NCI-H1417 (cell line): ENCODE results near the gene SACM1L.
"Not testable (repeated sequence)": the region's sequence is repeated elsewhere in the genome, so short reads cannot be mapped to it uniquely, and the experiment has no call there.

Experiments
- DNase-seq, 3 experiments: peaks; one replicate each; lab custom pipeline; 2025; lab: John Stamatoyannopoulos, UW

Gene SACM1L

DNA sequence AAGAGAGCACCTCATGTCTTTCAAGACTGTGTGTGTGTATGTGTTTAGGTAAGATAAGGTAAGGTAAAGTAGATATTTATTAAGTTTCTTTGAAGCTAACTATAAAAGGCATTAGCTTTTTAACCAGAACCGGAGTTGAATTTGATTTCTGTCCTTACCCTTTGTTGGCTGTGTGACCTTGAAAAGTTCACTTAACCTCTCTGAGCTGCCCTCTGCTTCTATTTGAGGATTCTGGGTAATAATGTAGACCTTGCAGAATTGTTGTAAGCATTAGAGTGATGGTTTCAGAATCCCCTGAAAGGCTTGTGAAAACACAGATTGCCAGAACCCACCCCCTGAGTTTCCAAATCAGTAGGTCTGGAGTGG lies 21.6 kb upstream of the SACM1L start:
- DNase-seq: no peak

DNA sequence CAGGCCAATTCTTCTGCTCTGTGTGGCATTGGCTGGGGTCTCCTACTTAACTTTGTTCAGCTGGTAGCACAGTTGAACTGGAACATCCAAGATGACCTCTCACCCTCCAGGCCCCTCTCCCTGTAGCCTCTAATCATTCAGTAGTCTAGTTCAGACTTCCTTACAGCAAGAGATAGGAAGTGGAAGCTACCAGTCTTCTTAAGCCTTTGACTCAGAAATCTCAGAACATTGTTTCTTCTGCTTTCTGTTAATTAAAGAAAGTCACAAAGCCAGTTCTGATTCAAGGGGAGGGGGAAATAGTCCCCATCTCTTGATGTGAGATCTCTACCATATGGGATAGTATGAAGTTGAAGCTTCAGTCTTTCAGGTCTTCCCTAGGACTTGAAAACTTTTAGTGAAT lies 18.8 kb upstream of the SACM1L start:
- no peak for DNase-seq

DNA sequence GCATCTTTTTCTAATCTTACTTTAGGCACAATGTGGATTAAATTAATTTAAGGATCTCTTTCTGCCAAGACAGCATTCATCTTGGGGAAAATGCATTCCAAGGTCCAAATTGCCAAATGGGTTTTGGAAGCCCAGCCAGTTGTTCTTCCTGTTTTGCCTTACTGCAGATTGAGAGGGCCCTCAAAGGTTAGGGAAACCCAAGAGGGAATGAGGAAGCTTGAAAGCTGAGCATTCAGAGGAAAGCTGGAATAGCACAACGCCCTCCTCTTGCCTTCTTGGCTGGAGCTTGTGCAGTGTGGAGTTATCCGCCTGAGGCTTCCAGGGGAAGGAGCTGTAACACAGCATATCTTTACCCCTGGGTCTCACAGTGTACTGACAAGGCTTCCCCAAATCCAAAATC lies 18.2 kb upstream of the SACM1L start:
- DNase-seq: no peak

DNA sequence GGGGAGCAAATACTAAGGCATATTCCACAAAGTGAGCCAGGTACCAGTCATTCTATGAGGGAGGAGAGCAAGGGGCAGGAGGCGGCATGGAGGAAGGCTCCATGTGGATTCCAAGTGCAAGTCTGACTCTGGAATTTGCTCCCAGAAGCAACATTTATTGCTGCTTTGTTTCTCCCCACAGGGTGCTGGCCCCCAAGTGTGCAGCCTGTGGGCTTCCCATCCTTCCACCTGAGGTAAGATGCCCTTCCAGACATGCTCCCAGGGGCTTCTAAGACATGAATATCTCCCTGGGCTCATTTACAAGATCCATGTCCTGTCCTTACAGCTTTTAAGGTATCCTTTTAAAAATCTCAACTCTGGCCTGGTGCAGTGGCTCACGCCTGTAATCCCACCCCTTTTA lies 15.9 kb upstream of the SACM1L start:
- DNase-seq: no peak

DNA sequence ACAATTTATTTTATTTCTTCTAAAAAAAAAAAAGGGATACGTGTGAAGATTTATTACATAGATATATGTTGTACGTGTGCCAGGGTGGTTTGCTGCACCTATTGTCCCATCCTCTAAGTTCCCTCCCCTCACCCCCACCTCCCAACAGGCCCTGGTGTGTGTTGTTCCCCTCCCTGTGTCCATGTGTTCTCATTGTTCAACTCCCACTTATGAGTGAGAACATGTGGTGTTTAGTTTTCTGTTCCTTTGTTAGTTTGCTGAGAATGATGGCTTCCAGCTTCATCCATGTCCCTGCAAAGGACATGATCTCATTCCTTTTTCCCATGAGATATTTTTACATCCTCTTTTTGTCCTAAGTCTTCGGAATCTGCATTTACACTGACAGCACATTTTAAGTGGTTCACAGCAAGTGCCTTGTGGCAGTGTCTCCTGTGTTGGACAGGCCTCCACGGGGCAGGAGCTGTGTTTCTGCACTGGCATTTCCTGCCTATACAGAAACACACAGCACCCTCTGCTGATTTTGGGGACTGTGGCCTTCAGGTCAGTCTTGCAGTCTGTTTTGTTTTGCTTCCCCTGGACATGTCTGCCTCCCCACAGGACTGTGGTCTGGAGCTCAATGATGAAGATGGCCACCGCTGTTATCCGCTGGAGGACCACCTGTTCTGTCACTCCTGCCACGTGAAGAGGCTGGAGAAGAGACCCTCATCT lies 12.7 kb upstream of the SACM1L start:
- DNase-seq: no peak

DNA sequence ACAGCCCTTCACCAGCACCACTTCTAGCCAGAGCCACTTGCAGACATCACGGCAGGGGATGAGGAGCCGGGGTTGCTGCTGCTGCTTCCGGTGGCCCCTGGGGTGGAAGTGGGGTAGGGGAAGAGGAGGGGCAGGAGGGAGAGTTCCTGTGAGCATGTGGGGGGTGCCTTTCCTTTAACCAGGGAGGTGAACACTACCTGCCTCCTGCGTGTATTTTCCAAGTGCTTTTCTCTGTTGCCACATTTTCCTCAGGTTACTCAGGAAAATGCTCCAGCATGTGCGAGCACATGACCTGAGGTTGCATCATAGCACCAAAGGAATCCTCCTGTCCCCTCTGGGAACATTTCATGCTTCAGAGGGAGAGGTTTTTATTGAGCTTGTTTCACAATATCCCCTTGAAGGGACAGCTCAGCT lies 12.2 kb upstream of the SACM1L start:
- no peak for DNase-seq

DNA sequence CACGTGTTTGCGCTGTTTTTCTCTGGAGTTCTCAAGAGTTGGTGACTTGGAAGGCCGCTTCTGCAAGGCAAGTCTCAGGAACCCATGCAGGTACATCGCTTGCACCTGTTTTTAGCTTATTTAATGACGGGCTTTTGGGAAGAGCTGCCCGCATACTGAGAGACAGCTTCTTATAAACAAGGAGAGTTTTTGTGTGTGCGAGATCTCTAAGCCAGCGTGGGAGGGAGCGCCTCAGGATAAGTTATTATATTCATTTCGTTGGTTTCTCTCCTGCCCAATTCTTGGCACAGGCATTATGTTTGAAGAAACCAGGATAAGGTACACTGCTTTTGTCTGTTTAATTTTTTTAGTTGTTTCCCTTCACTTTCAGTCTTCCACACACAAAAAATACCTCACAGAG lies 11.4 kb upstream of the SACM1L start:
- no peak for DNase-seq

DNA sequence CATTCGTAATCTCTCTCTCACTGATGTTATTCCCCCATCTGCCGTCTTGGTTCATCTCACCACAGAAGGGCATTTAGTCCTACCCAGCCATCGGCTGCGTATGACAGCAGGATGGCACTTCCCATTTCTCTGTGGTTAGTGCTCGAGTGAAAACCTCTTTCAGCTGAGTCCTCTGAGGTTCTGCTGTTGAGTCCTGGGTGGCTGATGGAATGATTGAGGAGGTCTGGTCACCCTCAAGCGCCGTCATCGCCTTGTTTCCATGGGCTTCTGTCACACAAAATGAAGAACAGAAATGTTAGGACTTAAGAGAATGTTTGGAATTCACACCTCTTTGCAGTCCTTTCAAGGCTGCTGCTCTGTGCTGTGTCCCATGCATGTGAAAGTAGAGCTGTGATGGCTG lies 9.4 kb upstream of the SACM1L start:
- no peak for DNase-seq

DNA sequence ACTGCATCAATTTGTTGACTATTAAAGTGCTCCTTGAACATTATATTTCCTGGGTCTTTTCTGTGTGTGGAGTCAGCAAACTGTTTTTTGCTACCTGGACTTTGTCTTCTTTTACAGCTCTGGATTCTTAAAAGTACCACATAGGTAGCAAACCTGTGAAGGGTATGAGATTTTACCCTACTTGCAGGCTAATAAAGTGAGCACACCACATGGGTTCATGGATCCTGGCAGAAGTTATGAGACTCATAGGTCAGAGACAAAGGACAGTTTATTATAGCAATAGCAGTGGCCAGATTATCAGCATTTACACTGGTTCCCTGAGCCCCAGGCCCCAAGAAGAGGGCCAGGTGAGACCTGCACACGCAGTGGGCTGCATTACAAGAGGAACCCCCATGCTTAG lies 8.0 kb upstream of the SACM1L start:
- no peak for DNase-seq

DNA sequence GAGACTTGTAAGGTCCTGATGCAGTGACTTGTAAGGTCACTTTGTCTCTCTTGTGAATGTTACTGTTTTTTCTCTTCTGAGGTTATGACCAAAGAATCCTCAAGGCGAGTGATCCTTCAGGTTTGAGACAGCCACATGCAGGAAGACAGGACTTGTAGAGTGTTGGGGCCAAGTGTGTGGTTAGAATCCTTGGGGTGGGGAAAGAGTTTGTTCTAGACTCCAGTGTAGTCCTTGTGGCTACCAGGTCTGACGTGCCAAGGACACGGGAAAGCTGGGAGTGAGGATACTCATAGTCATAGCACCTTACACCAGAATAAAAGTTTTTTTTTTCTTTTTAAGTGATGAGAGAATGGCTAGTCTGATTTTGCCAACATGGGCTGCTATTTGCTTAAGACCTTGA lies 7.3 kb upstream of the SACM1L start:
- DNase-seq: no peak

DNA sequence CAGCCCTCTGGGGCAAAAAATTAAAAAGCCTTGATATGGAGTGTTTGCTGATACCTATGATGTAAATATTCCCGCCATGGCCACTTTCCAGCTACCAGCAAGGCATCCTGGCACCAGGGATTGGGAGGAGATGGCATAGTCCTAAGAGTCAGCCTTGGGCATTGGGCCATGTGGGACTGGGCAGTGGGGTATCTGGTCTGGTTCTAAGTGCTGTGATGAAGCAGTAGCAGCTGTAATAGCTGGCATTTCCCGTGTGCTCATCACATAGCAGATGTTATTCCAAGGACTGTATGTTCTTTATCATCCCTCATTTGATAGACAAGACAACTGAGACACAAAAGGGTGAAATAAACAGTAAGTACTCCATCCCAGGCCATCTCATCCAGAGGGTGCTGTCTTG lies 6.9 kb upstream of the SACM1L start:
- DNase-seq: no peak

DNA sequence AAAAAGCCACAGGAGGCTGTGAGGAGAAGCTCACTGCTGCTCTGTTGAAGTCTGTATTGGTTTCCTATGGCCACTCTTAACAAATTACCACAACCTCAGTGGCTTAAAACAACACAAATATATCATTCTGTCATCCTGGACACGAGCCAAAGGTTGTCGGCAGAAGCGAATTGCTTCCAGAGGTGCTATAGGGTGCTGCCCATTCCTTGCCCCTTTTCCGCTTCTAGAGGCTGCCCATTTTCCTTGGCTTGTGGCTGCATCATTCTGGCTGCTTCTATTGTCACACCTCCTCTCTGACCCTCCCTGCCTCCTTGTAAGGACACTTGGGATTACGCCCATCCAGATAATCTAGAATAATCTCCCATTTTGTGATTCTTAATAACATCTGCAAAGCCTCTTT lies 6.4 kb upstream of the SACM1L start:
- DNase-seq: no peak

DNA sequence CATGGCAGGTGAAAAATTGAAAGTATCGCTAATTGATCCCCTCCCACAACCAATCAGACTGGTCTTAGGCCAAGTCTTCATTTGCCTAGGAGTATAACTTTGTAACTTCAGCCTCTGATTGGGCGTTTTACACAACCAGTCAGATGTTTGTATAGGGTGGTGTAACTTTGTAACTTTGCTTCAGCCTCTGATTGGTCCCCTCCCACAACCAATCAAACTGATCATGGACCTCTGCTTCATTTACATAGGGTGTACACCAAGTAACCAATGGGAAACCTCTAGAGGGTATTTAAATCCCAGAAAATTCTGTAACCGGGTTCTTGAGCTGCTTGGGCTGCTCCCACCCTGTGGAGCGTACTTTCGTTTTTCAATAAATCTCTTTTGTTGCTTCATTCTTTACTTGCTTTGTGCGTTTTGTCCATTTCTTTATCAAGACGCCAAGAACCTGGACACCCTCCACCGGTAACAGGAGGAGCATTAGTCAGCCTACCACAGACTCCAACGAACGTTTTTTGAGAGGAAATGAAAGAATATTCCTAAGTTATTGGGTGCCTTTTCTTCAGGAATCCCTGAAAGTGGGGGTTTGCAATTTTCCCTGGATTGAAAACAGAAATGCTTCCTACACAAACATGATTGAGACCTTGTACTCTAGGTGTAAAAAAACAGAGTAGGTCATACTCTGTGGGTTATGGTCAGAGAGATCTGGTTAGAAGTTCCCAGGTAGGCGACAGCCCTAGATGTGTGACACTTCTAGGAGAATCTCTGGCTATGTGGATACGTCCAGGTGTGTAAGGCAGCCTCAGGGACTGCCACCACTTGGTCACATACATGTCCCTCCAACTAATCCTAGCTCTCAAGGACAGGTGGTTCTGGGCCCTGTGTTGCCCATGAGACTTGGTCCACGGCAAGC lies 5.5 kb upstream of the SACM1L start:
- DNase-seq: no peak

DNA sequence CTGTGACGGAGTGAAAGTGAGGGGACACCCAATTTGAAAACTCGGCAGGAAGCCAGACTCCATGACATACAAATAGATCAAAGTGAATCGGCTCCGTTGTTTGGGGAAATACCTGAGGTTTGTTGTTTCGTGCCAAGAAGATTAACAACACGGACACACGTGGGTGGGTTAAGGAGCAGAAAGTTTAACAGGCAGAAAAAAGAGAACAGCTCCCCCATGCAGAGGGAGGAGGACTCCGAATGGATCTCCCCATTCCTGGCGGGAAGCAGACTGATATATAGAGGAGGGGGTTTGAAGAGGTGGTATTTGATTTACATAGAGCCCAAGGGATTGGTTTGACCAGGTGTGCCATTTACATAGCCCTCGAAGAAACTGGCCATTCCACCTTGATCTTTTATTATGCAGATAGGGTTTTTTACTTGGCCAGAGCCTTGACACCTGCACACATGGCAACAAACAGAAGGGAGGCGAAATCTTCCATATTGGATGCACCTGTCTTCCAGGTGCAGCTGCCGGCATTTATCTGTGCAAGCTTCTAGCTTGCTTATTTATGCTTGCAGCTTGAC lies 4.8 kb upstream of the SACM1L start:
- peak in 1 of 3 experiments; percentile 35 for DNase-seq

DNA sequence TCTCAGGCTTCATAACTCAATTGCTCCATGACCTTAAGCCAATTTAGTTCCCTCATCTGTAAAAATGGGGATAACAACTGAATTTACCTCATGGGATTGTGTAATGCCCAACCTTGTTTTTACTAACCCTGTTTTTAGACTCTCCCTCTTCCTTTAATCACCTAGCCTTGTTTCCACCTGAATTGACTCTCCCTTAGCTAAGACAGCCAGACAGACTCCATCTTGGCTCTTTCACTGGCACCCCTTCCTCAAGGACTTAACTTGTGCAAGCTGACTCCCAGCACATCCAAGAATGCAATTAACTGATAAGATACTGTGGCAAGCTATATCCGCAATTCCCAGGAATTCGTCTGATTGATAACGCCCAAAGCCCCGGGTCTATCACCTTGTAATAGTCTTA lies 3.5 kb upstream of the SACM1L start:
- DNase-seq: not testable (repeated sequence)

DNA sequence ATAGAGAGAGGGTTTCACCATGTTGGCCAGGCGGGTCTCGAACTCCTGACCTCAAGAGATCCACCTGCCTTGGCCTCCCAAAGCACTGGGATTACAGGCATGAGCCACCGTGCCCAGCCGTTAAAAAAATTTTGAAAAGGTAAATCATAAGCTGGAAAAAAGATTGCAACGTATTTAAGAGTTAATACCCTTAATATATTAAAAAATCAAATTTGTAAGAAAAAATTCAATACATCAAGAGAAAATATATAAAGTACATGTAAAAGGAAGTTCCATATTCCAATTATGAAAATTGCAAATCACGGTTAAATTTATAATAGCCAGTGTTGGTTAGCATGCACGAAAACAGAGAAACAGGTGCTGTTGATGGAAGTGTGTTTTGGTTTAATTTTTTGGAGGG lies 2.3 kb upstream of the SACM1L start:
- no peak for DNase-seq

DNA sequence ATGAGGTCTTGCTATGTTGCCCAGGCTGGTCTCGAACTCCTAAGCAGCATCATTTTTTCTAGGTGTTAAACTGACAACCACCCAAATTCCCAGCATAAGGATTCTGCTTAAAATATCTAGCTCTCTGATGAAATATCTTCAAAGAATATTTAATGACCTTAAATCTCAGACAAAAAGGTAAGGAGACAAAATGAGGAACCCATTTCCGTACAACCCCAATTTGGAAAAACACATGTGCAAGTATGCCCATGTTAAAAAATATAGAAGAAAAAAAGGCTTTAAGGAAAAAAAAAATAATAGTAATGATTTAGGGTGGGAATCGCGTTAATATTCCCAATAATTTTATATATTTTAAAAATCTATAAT lies 1.4 kb upstream of the SACM1L start:
- DNase-seq: peak in 1 of 3 experiments; percentile 48

DNA sequence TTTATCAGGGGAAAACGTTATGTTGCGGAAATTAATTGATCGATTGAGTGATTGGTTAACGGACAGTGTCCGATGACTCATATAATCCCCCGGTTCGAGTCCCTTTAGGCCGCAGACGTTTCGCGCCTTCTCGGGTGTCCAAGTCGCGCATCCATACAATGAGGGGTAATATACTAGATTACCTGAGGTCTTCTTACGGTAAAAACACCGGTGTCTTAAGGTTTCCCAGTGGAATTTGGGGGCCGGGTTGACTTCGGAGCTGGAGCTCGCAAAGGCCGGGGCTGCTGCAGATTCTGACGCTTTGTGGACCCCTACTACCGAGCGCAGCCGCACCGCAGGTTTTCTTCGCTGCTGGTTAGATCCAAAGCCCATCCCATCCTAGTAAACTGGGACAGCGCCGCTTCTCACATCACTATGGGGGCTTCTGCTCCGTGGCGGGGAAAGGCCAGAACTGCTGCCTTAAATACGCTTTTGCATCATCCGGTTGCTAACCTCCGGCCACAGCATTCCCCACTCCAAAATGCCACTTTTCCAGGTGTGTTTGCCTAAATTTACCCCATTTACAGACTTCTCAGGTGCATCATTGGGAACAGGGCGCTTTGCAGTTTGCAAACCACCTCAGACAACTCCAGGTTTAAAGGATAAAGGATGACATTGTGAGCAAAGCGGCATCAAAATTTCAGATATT lies 858 bp upstream of the SACM1L start:
- peak; percentile 44 to 86 (median 73) for DNase-seq

DNA sequence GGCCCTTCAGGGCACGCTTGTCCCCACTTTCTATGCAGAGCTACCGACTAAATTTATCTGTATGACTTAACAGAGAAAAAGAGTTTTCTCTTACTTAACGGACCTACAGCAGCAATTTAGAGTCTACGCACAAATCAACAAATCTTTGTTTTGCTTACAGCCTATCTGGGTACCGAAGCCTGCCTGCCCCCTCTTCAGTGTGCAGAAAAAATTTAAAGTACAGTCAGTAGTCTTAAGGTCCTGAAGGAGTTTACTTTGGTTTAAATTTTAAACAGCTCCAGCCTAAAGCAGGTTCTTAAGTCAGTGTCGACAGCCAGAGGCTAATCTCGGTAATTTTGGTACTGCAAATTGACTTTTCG lies 570 bp downstream of the SACM1L start:
- DNase-seq: no peak

DNA sequence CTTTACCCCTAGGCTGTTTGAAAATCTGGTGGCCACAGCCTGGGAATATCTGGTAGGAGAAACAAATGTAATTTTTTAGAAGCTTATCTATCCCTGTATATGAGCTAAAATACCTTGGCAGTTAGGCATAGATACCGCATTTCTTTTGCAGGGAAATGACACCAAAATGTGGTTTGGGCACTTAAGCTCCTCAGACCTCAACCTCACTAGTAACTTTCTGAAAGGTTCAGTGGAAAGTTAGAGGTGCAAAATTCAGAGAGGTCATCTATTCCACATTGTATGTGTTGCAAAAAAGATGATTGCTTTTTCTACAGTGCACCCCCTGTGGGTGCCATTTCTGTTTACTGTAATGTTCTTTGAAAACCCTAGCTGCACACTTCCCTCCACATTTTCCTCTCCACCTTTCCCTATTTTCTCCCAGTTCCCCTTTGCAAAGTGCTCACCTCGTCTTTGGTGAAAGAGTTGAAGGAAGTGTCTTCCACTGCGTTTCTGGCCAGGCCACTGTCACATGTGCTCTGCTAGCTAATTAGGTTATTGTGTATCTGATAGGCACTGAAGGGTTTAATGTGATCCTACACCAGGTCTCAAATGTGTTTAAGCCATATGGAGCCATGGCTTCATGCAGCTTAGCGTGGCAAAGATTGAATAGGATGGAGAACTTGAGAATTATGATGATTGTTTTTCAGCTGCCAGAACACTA lies 1.3 kb downstream of the SACM1L start:
- DNase-seq: peak in 1 of 3 experiments; percentile 25

DNA sequence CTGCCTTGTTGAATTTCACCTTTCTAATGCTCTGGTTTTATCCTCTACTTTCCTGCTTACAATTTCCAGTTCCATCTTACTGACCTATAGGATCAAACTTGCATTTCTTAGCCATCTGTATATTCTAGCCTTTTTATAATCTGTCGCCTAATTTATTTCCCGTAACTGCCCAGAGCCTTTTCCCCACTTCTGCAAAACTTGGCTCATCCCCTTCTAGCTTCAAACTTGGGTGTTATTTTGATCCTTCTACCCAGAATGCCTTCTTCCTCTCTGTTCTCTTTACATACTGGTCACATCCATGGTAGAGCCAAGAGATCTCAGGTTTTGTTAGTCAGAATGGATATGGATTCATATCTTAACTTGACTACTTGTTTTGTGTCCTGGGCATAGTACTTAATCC lies 2.6 kb downstream of the SACM1L start:
- DNase-seq: no peak

DNA sequence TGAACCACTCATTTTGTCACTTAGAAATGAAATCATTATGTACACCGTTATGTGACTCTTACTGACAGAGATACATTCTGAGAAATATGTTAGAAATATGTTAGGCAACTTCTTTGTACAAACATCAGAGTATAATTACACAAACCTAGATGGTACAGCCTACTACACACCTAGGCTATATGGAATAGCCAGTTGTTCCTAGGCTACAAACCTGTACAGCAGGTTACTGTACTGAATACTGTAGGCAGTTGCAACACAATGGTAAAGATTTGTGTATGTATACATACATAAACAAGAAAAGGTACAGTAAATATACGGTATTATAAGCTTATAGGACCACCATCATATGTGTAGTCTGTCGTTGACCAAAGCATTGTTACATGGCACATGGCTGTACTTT lies 3.7 kb downstream of the SACM1L start:
- DNase-seq: no peak
